K562 (cell line): Measurements from ENCODE around the gene TNFRSF6B. TPM values are rescaled to one million over a fixed set of nuclear protein-coding genes. Genes with fewer than 3 reads are reported as not detected.

Experiments
- ARID3A ChIP-seq: IDR thresholded peaks from 2 replicates; pipeline ENCODE4 v1.6.1; 2012; ENCODE audit warnings: low read depth, low read length, improper control_type of control experiment, borderline replicate concordance
- ATF1 ChIP-seq, 2 experiments: fragments of 450-650 bp in 1 of 2; IDR thresholded peaks; 2 replicates each; pipeline ENCODE4 v1.6.1; 2016; ENCODE audit warnings: missing compliant biosample characterization in 1 of 2, missing genetic modification characterization in 1 of 2
- CREB1 ChIP-seq, 2 experiments: sonication (generic) in 1 of 2; formaldehyde crosslinking in 1 of 2; IDR thresholded peaks; 2 replicates each; pipeline versions ENCODE4 v1.6.1 to v1.8.0; 2012 to 2022; ENCODE audit warnings: inconsistent platforms in 1 of 2, mild to moderate bottlenecking in 1 of 2, missing genetic modification reagents in 1 of 2, moderate library complexity in 1 of 2
- FOXJ3 ChIP-seq: sonication (generic); formaldehyde crosslinking; IDR thresholded peaks from 2 replicates; pipeline ENCODE4 v1.4.0; 2020; ENCODE audit warnings: mild to moderate bottlenecking, missing genetic modification reagents
- FOXM1 ChIP-seq, 2 experiments: fragments of 450-650 bp in 1 of 2; sonication (generic) in 1 of 2; formaldehyde crosslinking in 1 of 2; IDR thresholded peaks; 2 replicates each; pipeline versions ENCODE4 v1.6.1 to v1.9.0; 2017 to 2022; ENCODE audit warnings: low read depth in 2 of 2, mild to moderate bottlenecking in 2 of 2, missing genetic modification reagents in 1 of 2, moderate library complexity in 1 of 2
- MTA3 ChIP-seq: fragments of 450-650 bp; formaldehyde crosslinking; IDR thresholded peaks from 2 replicates; pipeline ENCODE4 v1.6.1; 2017; ENCODE audit warnings: mild to moderate bottlenecking, borderline replicate concordance
- RERE ChIP-seq: sonication (generic); formaldehyde crosslinking; IDR thresholded peaks from 2 replicates; pipeline ENCODE4 v1.8.0; 2023; ENCODE audit warnings: missing genetic modification reagents, mild to moderate bottlenecking, borderline replicate concordance
- SMAD1 ChIP-seq: fragments of 150-350 bp; IDR thresholded peaks from 2 replicates; pipeline ENCODE4 v1.6.1; 2014; ENCODE audit warnings: low read length, low read depth; ENCODE audit not compliant: partially characterized antibody
- SRSF7 ChIP-seq: fragments of 200-400 bp; formaldehyde crosslinking; optimal IDR thresholded peaks from 2 replicates; pipeline ENCODE3; 2017; ENCODE audit warnings: mild to moderate bottlenecking, low read depth, low read length
- TCF7 ChIP-seq: sonication (generic); IDR thresholded peaks from 2 replicates; pipeline ENCODE4 v1.6.1; 2016; ENCODE audit warnings: antibody characterized with exemption, borderline replicate concordance
- TCF7L2 ChIP-seq: fragments of 150-350 bp; IDR thresholded peaks from 2 replicates; pipeline ENCODE4 v1.6.1; 2016; ENCODE audit warnings: low read depth, mild to moderate bottlenecking, low read length, moderate library complexity
- YY1 ChIP-seq, 3 experiments: IDR thresholded peaks; 2 replicates each; pipeline ENCODE4 v1.6.1; 2011; ENCODE audit warnings: low read length in 2 of 3, mild to moderate bottlenecking in 2 of 3, moderate library complexity in 2 of 3, borderline replicate concordance in 1 of 3, control low read depth in 1 of 3, low read depth in 1 of 3; ENCODE audit not compliant: insufficient read depth in 3 of 3, insufficient replicate concordance in 2 of 3, control insufficient read depth in 1 of 3, insufficient read length in 1 of 3; ENCODE audit errors: extremely low read depth in 1 of 3
- ZBTB12 ChIP-seq: fragments of 250-450 bp; sonication (Bioruptor Pico); IDR thresholded peaks from 2 replicates; pipeline ENCODE4 v1.4.0; 2020
- ZBTB43 ChIP-seq: sonication (generic); formaldehyde crosslinking; IDR thresholded peaks from 2 replicates; pipeline ENCODE4 v1.8.0; 2023; ENCODE audit warnings: mild to moderate bottlenecking, missing genetic modification reagents
- ZNF217 ChIP-seq: sonication (generic); formaldehyde crosslinking; IDR thresholded peaks from 2 replicates; pipeline ENCODE4 v1.8.0; 2022; ENCODE audit warnings: mild to moderate bottlenecking, missing genetic modification reagents
- polyA plus RNA-seq, 8 experiments: library from polyadenylated mRNA; depleted of rRNA in 4 of 8; stranded (reverse) in 5 of 8; unstranded in 3 of 8; fragments of >200 nt; fragmentation: Nextera tagmentation in 2 of 8; fragmentation: Illumina TruSeq in 1 of 8; extraction: Ambion mirVana in 2 of 8; extraction: Trizol in 1 of 8; gene quantifications; 2 replicates each; pipeline versions ENCODE4 v1.2.1 to v1.2.3, GENCODE V29; 2011 to 2014; ENCODE audit warnings: inconsistent platforms in 1 of 8, missing spikeins in 1 of 8
- total RNA-seq, 7 experiments: library from RNA; depleted of rRNA in 6 of 7; stranded (reverse); fragments of >200 nt in 6 of 7; fragmentation: Illumina TruSeq in 2 of 7; extraction: Trizol in 2 of 7; gene quantifications; 2 replicates each; pipeline versions ENCODE4 v1.2.1 to v1.2.3, GENCODE V29; 2011 to 2021; ENCODE audit warnings: low replicate concordance in 1 of 7

Gene TNFRSF6B
- total and polyA plus RNA-seq, 9 of the 15 experiments (the other 6 are each of a cell fraction or from before 2014, with no cell fraction given) = 0.10 to 3.5 (median 0.32) TPM; not detected in 6

- TF ChIP-seq ZBTB12 (CRISPR knock-in tag) (no peak), TCF7L2 (no peak), SRSF7 (no peak), YY1 (IDR thresholded peaks at IDR 0.05; ENCODE audit: borderline replicate concordance in 1 of 3, control insufficient read depth in 1 of 3, extremely low read depth in 1 of 3, insufficient read depth in 3 of 3, insufficient read length in 1 of 3, insufficient replicate concordance in 2 of 3, low read depth in 1 of 3, low read length in 2 of 3) (no peak), ZBTB43 (CRISPR knock-in tag) (no peak), FOXJ3 (CRISPR knock-in tag) (no peak), SMAD1 (no peak), TCF7 (no peak), CREB1 (IDR thresholded peaks at IDR 0.05) (no peak), CREB1 (CRISPR knock-in tag; IDR thresholded peaks at IDR 0.05) (peak; percentile 28; the same call in 1 of the 2 replicates), ARID3A (no peak), ATF1 (CRISPR knock-in tag; IDR thresholded peaks at IDR 0.05) (no peak), ATF1 (tag; IDR thresholded peaks at IDR 0.05) (no peak), MTA3 (no peak), RERE (CRISPR knock-in tag) (no peak), ZNF217 (CRISPR knock-in tag) (no peak), FOXM1 (IDR thresholded peaks at IDR 0.05; ENCODE audit: low read depth) (no peak), FOXM1 (CRISPR knock-in tag; IDR thresholded peaks at IDR 0.05; ENCODE audit: low read depth) (no peak; the same call in 1 of the 2 replicates)
Observed at GRCh38 chr20:63706852-63707557, 10.6 kb downstream of the TNFRSF6B start (continued).
